ENCODE measurements around the gene SREBF1.

SREBF1 gene

GRCh38 chr17:17856386-17856785, 19.6 kb upstream of the SREBF1 start:
- H3K9me3 ChIP-seq (ENCODE audit: control insufficient read depth, insufficient read depth, low read depth, low read length), result no peaks in the 10 kb centered on the region
- H3K27ac ChIP-seq (ENCODE audit: low read depth, low read length), result no peak overlapping the region
- peaks cover 12% of the 10 kb centered on the region for H3K4me1 ChIP-seq (ENCODE audit: control insufficient read depth, insufficient read depth, low read length)
- H3K4me3 ChIP-seq (ENCODE audit: low read depth, low read length), result no peak overlapping the region
- no peaks in the 10 kb centered on the region for H3K27me3 ChIP-seq (ENCODE audit: control insufficient read depth, insufficient read depth, low read length)
- H3K9ac ChIP-seq (ENCODE audit: low read length), result no peak overlapping the region
- H3K36me3 ChIP-seq (ENCODE audit: control insufficient read depth, insufficient read depth, low read length), result no peaks in the 10 kb centered on the region

- H3K4me3 ChIP-seq (ENCODE audit: low read depth, low read length), result no peak overlapping the region
- no peak overlapping the region for H3K9ac ChIP-seq (ENCODE audit: low read length)
- peaks cover 16% of the 10 kb centered on the region for H3K4me1 ChIP-seq (ENCODE audit: control insufficient read depth, insufficient read depth, low read length)
- H3K27ac ChIP-seq (ENCODE audit: low read depth, low read length), result no peak overlapping the region
- H3K9me3 ChIP-seq (ENCODE audit: control insufficient read depth, insufficient read depth, low read depth, low read length), result no peaks in the 10 kb centered on the region
- H3K27me3 ChIP-seq (ENCODE audit: control insufficient read depth, insufficient read depth, low read length), result no peaks in the 10 kb centered on the region
- no peaks in the 10 kb centered on the region for H3K36me3 ChIP-seq (ENCODE audit: control insufficient read depth, insufficient read depth, low read length)
These were observed 19.2 kb upstream of the SREBF1 start for GRCh38 chr17:17855976-17856375.

GRCh38 chr17:17853811-17854447, 17.1 kb upstream of the SREBF1 start:
- Histone ChIP-seq H3K27me3 (ENCODE audit: control insufficient read depth, insufficient read depth, low read length) (no peaks in the 10 kb centered on the region), H3K4me3 (ENCODE audit: low read depth, low read length) (no peak overlapping the region), H3K4me1 (ENCODE audit: control insufficient read depth, insufficient read depth, low read length) (peaks cover 30% of the 10 kb centered on the region), H3K36me3 (ENCODE audit: control insufficient read depth, insufficient read depth, low read length) (no peaks in the 10 kb centered on the region), H3K27ac (ENCODE audit: low read depth, low read length) (no peak overlapping the region), H3K9me3 (ENCODE audit: control insufficient read depth, insufficient read depth, low read depth, low read length) (no peaks in the 10 kb centered on the region), H3K9ac (ENCODE audit: low read length) (no peak overlapping the region)

- Histone ChIP-seq H3K4me1 (ENCODE audit: control insufficient read depth, insufficient read depth, low read length) (peaks cover 38% of the 10 kb centered on the region), H3K9ac (ENCODE audit: low read length) (no peak overlapping the region), H3K4me3 (ENCODE audit: low read depth, low read length) (no peak overlapping the region), H3K27ac (ENCODE audit: low read depth, low read length) (no peak overlapping the region), H3K9me3 (ENCODE audit: control insufficient read depth, insufficient read depth, low read depth, low read length) (no peaks in the 10 kb centered on the region), H3K36me3 (ENCODE audit: control insufficient read depth, insufficient read depth, low read length) (no peaks in the 10 kb centered on the region), H3K27me3 (ENCODE audit: control insufficient read depth, insufficient read depth, low read length) (no peaks in the 10 kb centered on the region)
These were observed 16.1 kb upstream of the SREBF1 start for GRCh38 chr17:17852930-17853329.

- H3K9ac ChIP-seq (ENCODE audit: low read length), result no peak overlapping the region
- H3K4me1 ChIP-seq (ENCODE audit: control insufficient read depth, insufficient read depth, low read length), result peaks cover 44% of the 10 kb centered on the region
- no peaks in the 10 kb centered on the region for H3K9me3 ChIP-seq (ENCODE audit: control insufficient read depth, insufficient read depth, low read depth, low read length)
- no peaks in the 10 kb centered on the region for H3K36me3 ChIP-seq (ENCODE audit: control insufficient read depth, insufficient read depth, low read length)
- no peak overlapping the region for H3K27ac ChIP-seq (ENCODE audit: low read depth, low read length)
- H3K4me3 ChIP-seq (ENCODE audit: low read depth, low read length), result no peak overlapping the region
- H3K27me3 ChIP-seq (ENCODE audit: control insufficient read depth, insufficient read depth, low read length), result no peaks in the 10 kb centered on the region
These were observed 14.6 kb upstream of the SREBF1 start for GRCh38 chr17:17851103-17852002.

- Histone ChIP-seq H3K9ac (ENCODE audit: low read length) (no peak overlapping the region), H3K27ac (ENCODE audit: low read depth, low read length) (no peak overlapping the region), H3K4me1 (ENCODE audit: control insufficient read depth, insufficient read depth, low read length) (peaks cover 49% of the 10 kb centered on the region)
These were observed 13.1 kb upstream of the SREBF1 start for GRCh38 chr17:17849845-17850373.

GRCh38 chr17:17849147-17849820, 12.5 kb upstream of the SREBF1 start:
- Histone ChIP-seq H3K9me3 (ENCODE audit: control insufficient read depth, insufficient read depth, low read depth, low read length) (no peaks in the 10 kb centered on the region), H3K9ac (ENCODE audit: low read length) (no peak overlapping the region), H3K27ac (ENCODE audit: low read depth, low read length) (no peak overlapping the region)

More at GRCh38 chr17:17849845-17850373, 13.1 kb upstream of the SREBF1 start:
- no peaks in the 10 kb centered on the region for H3K9me3 ChIP-seq (ENCODE audit: control insufficient read depth, insufficient read depth, low read depth, low read length)
- no peaks in the 10 kb centered on the region for H3K27me3 ChIP-seq (ENCODE audit: control insufficient read depth, insufficient read depth, low read length)
- no peaks in the 10 kb centered on the region for H3K36me3 ChIP-seq (ENCODE audit: control insufficient read depth, insufficient read depth, low read length)
- no peak overlapping the region for H3K4me3 ChIP-seq (ENCODE audit: low read depth, low read length)

GRCh38 chr17:17848311-17849082, 11.7 kb upstream of the SREBF1 start:
- no peak overlapping the region for H3K4me3 ChIP-seq (ENCODE audit: low read depth, low read length)
- H3K9ac ChIP-seq (ENCODE audit: low read length), result no peak overlapping the region
- H3K9me3 ChIP-seq (ENCODE audit: control insufficient read depth, insufficient read depth, low read depth, low read length), result no peaks in the 10 kb centered on the region
- no peak overlapping the region for H3K27ac ChIP-seq (ENCODE audit: low read depth, low read length)
- H3K36me3 ChIP-seq (ENCODE audit: control insufficient read depth, insufficient read depth, low read length), result no peaks in the 10 kb centered on the region
- H3K4me1 ChIP-seq (ENCODE audit: control insufficient read depth, insufficient read depth, low read length), result peaks cover 50% of the 10 kb centered on the region
- no peaks in the 10 kb centered on the region for H3K27me3 ChIP-seq (ENCODE audit: control insufficient read depth, insufficient read depth, low read length)

More at GRCh38 chr17:17849147-17849820, 12.5 kb upstream of the SREBF1 start:
- H3K4me3 ChIP-seq (ENCODE audit: low read depth, low read length), result no peak overlapping the region
- H3K36me3 ChIP-seq (ENCODE audit: control insufficient read depth, insufficient read depth, low read length), result no peaks in the 10 kb centered on the region
- H3K27me3 ChIP-seq (ENCODE audit: control insufficient read depth, insufficient read depth, low read length), result no peaks in the 10 kb centered on the region
- peaks cover 50% of the 10 kb centered on the region for H3K4me1 ChIP-seq (ENCODE audit: control insufficient read depth, insufficient read depth, low read length)

GRCh38 chr17:17847726-17848125, 10.9 kb upstream of the SREBF1 start:
- Histone ChIP-seq H3K36me3 (ENCODE audit: control insufficient read depth, insufficient read depth, low read length) (no peaks in the 10 kb centered on the region), H3K4me1 (ENCODE audit: control insufficient read depth, insufficient read depth, low read length) (peaks cover 50% of the 10 kb centered on the region), H3K4me3 (ENCODE audit: low read depth, low read length) (no peak overlapping the region), H3K27ac (ENCODE audit: low read depth, low read length) (no peak overlapping the region), H3K27me3 (ENCODE audit: control insufficient read depth, insufficient read depth, low read length) (no peaks in the 10 kb centered on the region), H3K9ac (ENCODE audit: low read length) (no peak overlapping the region), H3K9me3 (ENCODE audit: control insufficient read depth, insufficient read depth, low read depth, low read length) (no peaks in the 10 kb centered on the region)

GRCh38 chr17:17847118-17847689, 10.4 kb upstream of the SREBF1 start:
- Histone ChIP-seq H3K9me3 (ENCODE audit: control insufficient read depth, insufficient read depth, low read depth, low read length) (no peaks in the 10 kb centered on the region), H3K9ac (ENCODE audit: low read length) (no peak overlapping the region), H3K36me3 (ENCODE audit: control insufficient read depth, insufficient read depth, low read length) (no peaks in the 10 kb centered on the region), H3K27me3 (ENCODE audit: control insufficient read depth, insufficient read depth, low read length) (no peaks in the 10 kb centered on the region), H3K4me1 (ENCODE audit: control insufficient read depth, insufficient read depth, low read length) (peaks cover 52% of the 10 kb centered on the region), H3K27ac (ENCODE audit: low read depth, low read length) (no peak overlapping the region), H3K4me3 (ENCODE audit: low read depth, low read length) (no peak overlapping the region)
